OCI-LY7 (cell line): Measurements from ENCODE around the gene ABHD12. TPM values are rescaled to one million over a fixed set of nuclear protein-coding genes. Genes with fewer than 3 reads are reported as not detected.

Experiments used
- BruUV-seq: library from RNA; stranded (reverse); fragments of 400-500 nt; replicated peaks from 2 replicates; lab custom pipeline; 2021; lab: Mats Ljungman, UMichigan
- CTCF ChIA-PET: fragments of 300-600 bp; sonication (Branson Sonifier 250); formaldehyde crosslinking; loops from one replicate; lab custom pipeline; 2022; ENCODE audit warnings: antibody characterized with exemption; ENCODE audit not compliant: unreplicated experiment; lab: Charles Lee
- POLR2A ChIA-PET: fragments of 300-600 bp; sonication (Branson Sonifier 250); formaldehyde crosslinking; loops from one replicate; lab custom pipeline; 2022; ENCODE audit warnings: antibody characterized with exemption; lab: Charles Lee
- DNase-seq: peaks from one replicate; pipeline ENCODE4 v3.0.0-alpha.2; 2015; ENCODE audit warnings: low spot score
- H2AFZ ChIP-seq: fragments of 200-600 bp; sonication (generic), shearing (Covaris generic); 2 replicates; pipeline ENCODE4 v1.6.1; 2014; ENCODE audit warnings: mild to moderate bottlenecking, antibody characterized with exemption, low read length, moderate library complexity
- H3K27ac ChIP-seq: fragments of 200-600 bp; sonication (generic); 2 replicates; pipeline ENCODE4 v1.5.1; 2014; ENCODE audit warnings: mixed run types, low read depth, mild to moderate bottlenecking, moderate library complexity, low read length, inconsistent platforms; ENCODE audit not compliant: poor library complexity, severe bottlenecking
- H3K36me3 ChIP-seq: fragments of 200-600 bp; sonication (generic); 2 replicates; pipeline ENCODE4 v1.6.1; 2014; ENCODE audit warnings: mild to moderate bottlenecking, antibody characterized with exemption, low read length, moderate library complexity, mixed read lengths; ENCODE audit not compliant: insufficient read depth
- H3K4me1 ChIP-seq: fragments of 200-600 bp; sonication (generic); 2 replicates; pipeline ENCODE4 v1.5.1; 2014; ENCODE audit warnings: mild to moderate bottlenecking, low read length; ENCODE audit not compliant: insufficient read depth, poor library complexity, severe bottlenecking
- H3K4me2 ChIP-seq: fragments of 200-600 bp; sonication (generic); 2 replicates; pipeline ENCODE4 v1.6.1; 2014; ENCODE audit warnings: mild to moderate bottlenecking, low read length
- H3K4me3 ChIP-seq: fragments of 200-600 bp; sonication (generic); 2 replicates; pipeline ENCODE4 v1.5.1; 2014; ENCODE audit warnings: mild to moderate bottlenecking, low read depth, low read length; ENCODE audit not compliant: poor library complexity, severe bottlenecking
- H3K79me2 ChIP-seq: fragments of 200-600 bp; sonication (generic); 2 replicates; pipeline ENCODE4 v1.6.1; 2016; ENCODE audit warnings: low read depth, mild to moderate bottlenecking, low read length, moderate library complexity, mixed read lengths; ENCODE audit not compliant: insufficient read depth
- H3K9me2 ChIP-seq: fragments of 200-600 bp; sonication (generic); 2 replicates; pipeline ENCODE4 v1.6.1; 2016; ENCODE audit warnings: mild to moderate bottlenecking, low read length, mixed read lengths; ENCODE audit not compliant: insufficient read depth
- H3K9me3 ChIP-seq: fragments of 200-600 bp; sonication (generic); 2 replicates; pipeline ENCODE4 v1.6.1; 2014; ENCODE audit warnings: mild to moderate bottlenecking, mixed run types, low read length, mixed read lengths
- H4K20me1 ChIP-seq: fragments of 200-600 bp; sonication (generic); 2 replicates; pipeline ENCODE4 v1.6.1; 2014; ENCODE audit warnings: mild to moderate bottlenecking, antibody characterized with exemption, low read length, moderate library complexity, mixed read lengths; ENCODE audit not compliant: insufficient read depth
- CTCF ChIP-seq: fragments of 200-600 bp; sonication (generic); conservative IDR thresholded peaks from 2 replicates; pipeline ENCODE4 v1.5.1; 2014; ENCODE audit warnings: mild to moderate bottlenecking, antibody characterized with exemption, low read length, moderate library complexity, mixed read lengths
- EZH2phosphoT487 ChIP-seq: fragments of 200-600 bp; sonication (generic); IDR thresholded peaks from 2 replicates; pipeline ENCODE4 v1.6.1; 2018; ENCODE audit warnings: low read depth, borderline replicate concordance, mild to moderate bottlenecking, mixed run types, antibody characterized with exemption, low read length, moderate library complexity, mixed read lengths
- intact Hi-C: fragments of 100-400 bp; cut with micrococcal nuclease; formaldehyde crosslinking; loops from one replicate; pipeline ENCODE4 v1.10.0; 2022; ENCODE audit not compliant: unreplicated experiment
- total RNA-seq, 2 experiments: library from RNA; depleted of rRNA in 1 of 2; stranded (reverse); fragments of >200 nt in 1 of 2; shearing (Covaris generic) in 1 of 2; gene quantifications; 2 replicates each; pipeline ENCODE4 v1.2.3, GENCODE V29; 2014 to 2022

ABHD12 gene
- total RNA-seq, 2 experiments from 2014 or later, result 10.6 to 12.9 TPM

DNA sequence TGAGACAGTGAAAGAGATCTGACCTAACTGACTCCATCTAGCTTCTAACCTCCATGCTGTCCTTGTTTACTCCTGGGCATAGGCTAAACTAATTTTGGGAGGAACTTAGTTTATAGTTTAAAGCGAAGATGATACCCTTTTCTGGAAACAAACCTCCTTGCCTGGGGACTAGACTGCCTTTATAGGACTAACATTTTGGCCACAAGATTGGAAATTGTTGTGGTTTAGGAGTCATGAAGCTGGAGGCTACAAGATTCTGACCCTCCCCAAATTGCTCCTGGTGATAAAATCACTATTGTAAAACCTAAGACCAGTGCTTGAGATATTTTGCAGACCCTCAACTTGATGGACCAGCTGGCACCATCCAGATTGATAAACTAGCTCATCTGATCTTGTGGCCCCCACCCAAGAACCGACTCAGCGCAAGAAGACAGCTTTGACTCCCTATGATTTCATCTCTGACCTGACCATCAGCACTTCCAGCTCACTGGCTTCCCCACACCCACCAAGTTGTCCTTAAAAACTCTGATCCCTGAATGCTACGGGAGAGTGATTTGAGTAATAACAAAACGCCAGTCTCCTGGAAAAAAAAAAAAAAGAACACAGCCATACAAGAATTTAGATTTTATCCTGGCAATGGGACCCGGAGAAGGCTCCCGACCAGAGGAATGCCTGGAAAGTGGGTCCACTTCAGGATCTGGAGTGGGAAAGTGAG is 63.0 kb downstream of the ABHD12 start:
- CTCF ChIA-PET, result no interaction called here
- no TSS peak for BruUV-seq
- DNase-seq, result no peak

DNA sequence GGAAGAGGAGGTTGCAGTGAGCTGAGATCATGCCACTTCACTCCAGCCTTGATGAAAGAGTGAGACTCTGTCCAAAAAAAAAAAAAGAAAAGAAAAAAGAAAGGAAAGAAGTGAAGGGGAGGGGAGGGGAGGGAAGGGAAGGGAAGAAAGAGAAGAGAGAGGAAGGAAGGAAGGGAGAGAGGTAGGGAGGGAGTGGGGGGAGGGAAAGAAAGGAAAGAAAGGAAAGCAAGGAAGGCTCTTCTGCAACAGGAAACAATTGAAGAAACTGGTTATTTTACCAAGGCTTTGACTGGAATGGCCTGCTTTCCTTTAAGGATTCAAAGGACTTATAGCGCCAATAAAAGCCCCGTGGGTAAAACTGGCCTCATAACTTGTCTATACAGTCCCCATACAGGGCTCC is 64.6 kb downstream of the ABHD12 start:
- CTCF ChIA-PET, result no interaction called here
- no peak overlapping the region for H3K27ac ChIP-seq
- no peak for TF ChIP-seq EZH2phosphoT487
- no peak for TF ChIP-seq CTCF
- peaks cover 5% of the 10 kb centered on the region for H3K4me1 ChIP-seq
- no peak overlapping the region for H2AFZ ChIP-seq
- no peaks in the 10 kb centered on the region for H3K9me2 ChIP-seq
- intact Hi-C loops, result no loop called here
- POLR2A ChIA-PET, result no interaction called here
- no peak for DNase-seq
- BruUV-seq, result no TSS peak
- H3K4me2 ChIP-seq, result no peak overlapping the region
- H3K36me3 ChIP-seq, result no peaks in the 10 kb centered on the region
- no peaks in the 10 kb centered on the region for H4K20me1 ChIP-seq
- no peaks in the 10 kb centered on the region for H3K9me3 ChIP-seq
- H3K4me3 ChIP-seq, result no peak overlapping the region
- no peaks in the 10 kb centered on the region for H3K79me2 ChIP-seq

More for the DNA sequence above, 63.0 kb downstream of the ABHD12 start:
- Histone ChIP-seq H3K36me3 (no peaks in the 10 kb centered on the region), H3K9me3 (no peaks in the 10 kb centered on the region), H4K20me1 (no peaks in the 10 kb centered on the region), H3K9me2 (no peaks in the 10 kb centered on the region), H3K4me1 (peaks cover 5% of the 10 kb centered on the region), H3K4me2 (no peak overlapping the region), H2AFZ (no peak overlapping the region), H3K27ac (no peak overlapping the region), H3K79me2 (no peaks in the 10 kb centered on the region), H3K4me3 (no peak overlapping the region)
- POLR2A ChIA-PET, result no interaction called here
- no peak for TF ChIP-seq CTCF
- no peak for TF ChIP-seq EZH2phosphoT487
- intact Hi-C loops, result no loop called here

DNA sequence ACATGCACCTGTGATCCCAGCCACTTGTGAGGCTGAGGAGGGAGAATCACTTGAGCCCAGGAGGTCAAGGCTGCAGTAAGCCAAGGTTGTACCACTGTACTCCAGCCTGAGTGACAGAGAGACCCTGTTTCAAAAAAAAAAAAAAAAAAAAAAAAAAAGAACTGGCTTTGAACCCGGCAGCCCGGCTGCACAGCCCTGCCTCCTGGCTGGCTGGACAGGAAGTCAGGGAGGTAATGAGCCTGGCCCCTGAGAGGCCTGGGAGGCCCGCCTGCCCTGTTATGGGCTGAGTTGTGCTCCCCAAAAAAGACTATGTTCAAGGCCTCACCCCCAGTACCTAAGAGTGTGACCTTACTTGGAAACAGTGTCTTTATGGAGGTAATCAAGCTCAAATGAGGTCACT is 65.6 kb downstream of the ABHD12 start:
- H3K4me1 ChIP-seq, result peaks cover 7% of the 10 kb centered on the region
- BruUV-seq, result no TSS peak
- H3K4me3 ChIP-seq, result no peak overlapping the region
- no peaks in the 10 kb centered on the region for H3K79me2 ChIP-seq
- no peaks in the 10 kb centered on the region for H3K9me3 ChIP-seq
- TF ChIP-seq EZH2phosphoT487, result no peak
- no peak for TF ChIP-seq CTCF
- ChIA-PET CTCF (interaction anchor here (0.6 kb wide), 1 partner anchor 10 kb away, joined by 3 read pairs; no protein-coding TSS in a partner anchor), POLR2A (no interaction called here)
- H3K4me2 ChIP-seq, result no peak overlapping the region
- no peak for DNase-seq
- no peak overlapping the region for H2AFZ ChIP-seq
- no peaks in the 10 kb centered on the region for H3K9me2 ChIP-seq
- no peaks in the 10 kb centered on the region for H3K36me3 ChIP-seq
- no peaks in the 10 kb centered on the region for H4K20me1 ChIP-seq
- H3K27ac ChIP-seq, result no peak overlapping the region
- intact Hi-C loops, result no loop called here
